ENCODE results near the gene GAS7.

GAS7 gene

GRCh38 chr17:10127819-10128425, 70.5 kb downstream of the GAS7 start:
- no peak for DNase-seq

- DNase-seq = no peak
Observed at GRCh38 chr17:10126616-10127501, 71.5 kb downstream of the GAS7 start.

- DNase-seq = no peak
Observed at GRCh38 chr17:10126276-10126615, 72.2 kb downstream of the GAS7 start.

DNA sequence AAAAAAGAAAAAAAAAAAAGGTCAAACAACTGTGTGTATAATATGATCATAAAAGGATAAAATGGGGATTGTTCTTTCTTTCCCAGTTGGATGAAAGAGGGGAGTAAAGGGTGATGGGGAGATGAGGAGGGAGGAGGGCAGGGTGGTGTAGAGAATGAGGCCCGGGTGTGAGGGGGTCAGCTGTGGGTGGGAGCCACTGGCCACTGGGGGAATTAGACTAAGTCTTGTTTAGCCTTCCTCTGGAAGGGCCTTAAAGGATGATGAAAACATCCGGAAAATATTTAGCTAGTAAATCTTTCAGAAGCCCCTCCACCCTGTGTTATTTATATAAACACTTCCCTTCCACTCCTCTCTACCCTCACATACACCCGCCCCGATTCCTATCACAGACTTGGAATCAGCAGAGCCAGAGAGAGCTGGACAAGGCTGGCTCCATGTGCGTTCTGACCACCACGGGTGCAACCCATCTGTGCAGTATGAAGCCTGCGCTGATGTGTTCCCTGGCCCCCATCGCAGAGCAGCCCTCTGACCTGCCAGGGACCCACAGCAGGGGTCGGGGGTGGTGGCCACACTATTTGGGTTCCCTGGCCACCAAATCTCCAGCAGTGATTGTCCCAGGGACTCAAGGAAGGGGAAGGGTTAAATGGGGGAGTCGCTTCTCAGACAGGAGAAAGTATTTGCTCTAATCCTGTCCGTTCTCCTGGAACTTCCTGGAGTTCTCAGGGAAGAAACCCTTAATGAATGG, 72.7 kb downstream of the GAS7 start:
- no peak for DNase-seq

DNA sequence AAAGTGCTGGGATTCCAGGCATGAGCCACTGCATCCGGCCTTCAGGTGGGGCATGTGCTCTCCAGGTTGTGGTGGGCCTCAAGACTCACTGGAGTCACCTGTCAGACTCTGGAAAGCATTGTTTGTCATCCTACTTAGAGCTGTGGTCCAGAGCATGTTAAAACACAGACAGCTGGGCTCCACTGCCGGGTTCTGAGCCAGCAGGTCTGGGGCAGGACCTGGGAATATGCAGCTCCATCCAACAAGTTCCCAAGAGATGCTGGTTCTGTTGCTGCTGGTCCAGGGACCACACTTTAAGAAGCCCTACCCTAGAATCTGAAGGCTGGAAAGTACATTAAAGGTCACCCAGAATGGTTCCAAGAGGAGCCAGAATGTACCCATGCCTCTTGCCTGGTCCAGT, 75.3 kb downstream of the GAS7 start:
- DNase-seq = no peak

DNA sequence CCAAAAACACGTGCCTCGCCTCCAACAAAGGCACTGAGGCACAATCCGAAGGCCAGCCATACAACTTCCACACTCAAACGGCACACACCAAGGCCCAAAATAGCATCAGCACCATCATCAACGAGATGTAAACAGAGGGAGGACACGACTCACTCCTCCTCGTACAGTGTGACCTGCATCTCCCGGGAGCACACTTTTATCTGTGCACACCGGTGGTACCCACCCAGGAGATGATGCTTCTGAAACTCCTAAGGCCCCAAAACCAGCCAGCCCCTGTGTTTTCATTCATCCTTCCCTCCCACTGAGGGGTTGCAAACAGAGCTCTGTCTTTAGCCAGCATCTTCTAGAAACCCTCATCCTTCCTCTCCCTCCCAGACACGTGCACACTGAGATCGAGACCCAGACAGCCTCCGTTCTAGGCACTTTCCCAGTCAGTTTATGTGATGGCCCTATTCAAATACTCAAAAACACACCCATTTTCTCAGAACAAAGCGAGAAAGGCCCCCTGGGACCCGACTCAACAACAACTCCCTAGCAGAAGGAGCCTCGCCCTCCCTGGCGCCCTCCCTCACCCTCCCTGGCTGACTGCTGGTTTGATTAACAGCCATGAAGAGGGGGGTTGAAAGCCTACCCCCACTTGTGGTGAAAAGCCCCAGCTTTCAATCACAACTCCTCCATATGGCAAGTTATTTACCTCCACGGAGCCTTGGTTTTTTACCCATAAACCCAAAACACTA, 76.3 kb downstream of the GAS7 start:
- DNase-seq = no peak

DNA sequence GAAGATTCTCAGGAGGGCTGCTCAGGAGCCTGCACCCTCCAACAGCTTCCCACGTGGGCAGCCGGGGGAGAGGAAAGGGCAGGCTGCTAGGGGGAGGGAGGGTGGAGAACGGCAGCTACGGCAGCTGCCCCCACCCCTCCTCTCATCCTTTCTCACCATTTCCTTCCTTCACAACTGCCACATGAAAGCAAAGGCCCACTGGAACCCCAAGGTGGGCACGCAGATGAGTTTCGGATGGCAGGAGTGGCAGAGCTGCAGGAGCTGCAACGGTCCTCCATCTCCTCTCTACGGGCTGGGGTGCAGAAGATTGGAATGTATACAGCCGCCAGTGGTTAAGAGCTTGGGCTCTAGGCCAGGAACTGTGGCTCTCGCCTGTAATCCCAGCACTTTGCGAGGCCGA, 77.7 kb downstream of the GAS7 start:
- no peak for DNase-seq

GRCh38 chr17:10120109-10120485, 78.3 kb downstream of the GAS7 start:
- DNase-seq = no peak

- no peak for DNase-seq
Observed at GRCh38 chr17:10119203-10120108, 79.0 kb downstream of the GAS7 start.

GRCh38 chr17:10118788-10119130, 79.6 kb downstream of the GAS7 start:
- DNase-seq = no peak

DNA sequence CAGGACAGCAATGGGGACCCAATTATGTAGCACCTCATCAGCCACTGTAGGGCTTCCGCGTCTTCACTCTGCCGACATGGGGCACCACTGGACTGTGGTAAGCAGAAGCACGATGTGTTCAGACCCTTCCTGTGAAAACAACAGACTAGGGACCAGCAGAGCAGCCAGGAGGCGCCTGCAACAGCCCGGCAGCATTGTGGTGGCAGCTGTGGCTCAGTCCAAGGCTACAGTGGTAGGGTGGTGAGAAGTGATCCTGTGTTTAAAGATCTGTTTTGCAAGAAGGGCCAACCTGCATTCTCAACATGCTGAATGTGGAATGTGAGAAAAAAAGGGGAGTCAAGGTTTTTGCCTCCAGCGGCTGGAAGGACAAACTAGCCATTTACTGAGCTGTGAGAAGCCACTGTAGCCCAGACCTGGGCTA, 80.8 kb downstream of the GAS7 start:
- DNase-seq = no peak

- no peak for DNase-seq
Observed at GRCh38 chr17:10116753-10117420, 81.5 kb downstream of the GAS7 start.

- DNase-seq = no peak
Observed at GRCh38 chr17:10116267-10116666, 82.1 kb downstream of the GAS7 start.

GRCh38 chr17:10115536-10115932, 82.9 kb downstream of the GAS7 start:
- no peak for DNase-seq

DNA sequence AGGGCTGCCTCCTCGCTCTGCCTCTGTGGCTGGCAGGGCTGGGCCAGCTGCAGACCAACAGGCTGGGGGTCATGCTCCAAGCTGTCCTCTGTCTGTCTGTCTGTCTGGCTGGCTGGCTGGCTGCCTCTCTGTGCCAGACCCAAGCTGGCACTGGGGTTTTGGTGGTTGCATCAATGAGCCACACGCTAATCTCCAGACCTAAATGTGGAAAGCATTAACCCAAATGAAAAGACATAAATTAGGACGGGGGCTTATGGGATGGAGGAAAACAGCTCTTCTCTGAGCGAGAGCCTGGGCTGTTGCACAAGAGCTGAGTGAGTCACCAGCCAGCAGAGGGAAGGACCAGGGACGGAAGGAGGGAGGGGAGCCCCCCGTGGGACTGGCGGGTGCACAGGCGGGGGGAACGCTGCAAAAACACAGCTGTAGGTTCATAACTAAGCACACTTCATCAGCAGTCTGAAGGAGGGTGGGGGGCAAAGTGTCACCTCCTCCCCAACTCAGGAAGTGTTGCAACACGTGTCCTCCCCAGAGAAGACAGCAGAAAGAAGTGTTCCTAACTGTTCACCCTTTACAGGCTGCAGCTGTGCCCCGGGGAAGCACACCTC, 83.4 kb downstream of the GAS7 start:
- peak; percentile 76 for DNase-seq

DNA sequence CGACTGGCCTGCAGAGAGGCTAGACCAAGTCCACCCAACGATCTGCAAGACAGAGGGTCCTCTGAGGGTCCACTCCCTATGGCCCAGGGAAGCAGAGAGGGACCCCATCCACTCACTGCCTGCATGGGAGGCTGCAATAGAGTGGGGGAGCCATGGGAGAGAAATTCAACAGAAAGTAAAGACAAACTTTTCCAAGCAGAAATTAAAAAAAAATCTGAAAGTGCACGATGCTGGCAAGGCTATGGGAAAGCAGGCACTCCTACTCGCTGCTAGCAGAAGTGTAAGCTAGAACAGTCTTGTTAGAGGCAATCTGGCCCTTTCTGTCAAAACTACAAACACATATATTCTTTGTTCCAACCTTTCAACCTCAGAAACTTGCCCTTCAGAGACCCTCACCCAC, 85.4 kb downstream of the GAS7 start:
- no peak for DNase-seq

- DNase-seq = no peak
Observed at GRCh38 chr17:10111907-10112452, 86.4 kb downstream of the GAS7 start.

DNA sequence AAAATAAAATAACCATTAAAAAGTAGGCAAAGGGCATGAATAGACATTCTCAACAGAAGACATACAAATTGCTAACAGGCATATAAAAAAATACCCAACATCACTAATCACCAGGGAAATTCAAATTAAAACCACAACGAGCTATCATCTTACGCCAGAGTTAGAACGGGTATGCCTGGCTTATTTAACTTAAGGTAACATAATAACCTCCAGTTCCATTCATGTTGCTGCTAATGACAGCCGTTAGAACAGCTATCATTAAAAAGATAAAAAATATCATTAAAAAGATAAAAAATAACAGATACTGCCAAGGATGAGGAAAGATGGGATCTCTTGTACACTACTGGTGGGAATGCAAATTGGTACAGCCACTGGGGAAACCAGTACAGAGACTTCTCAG, 89.3 kb downstream of the GAS7 start:
- no peak for DNase-seq

DNA sequence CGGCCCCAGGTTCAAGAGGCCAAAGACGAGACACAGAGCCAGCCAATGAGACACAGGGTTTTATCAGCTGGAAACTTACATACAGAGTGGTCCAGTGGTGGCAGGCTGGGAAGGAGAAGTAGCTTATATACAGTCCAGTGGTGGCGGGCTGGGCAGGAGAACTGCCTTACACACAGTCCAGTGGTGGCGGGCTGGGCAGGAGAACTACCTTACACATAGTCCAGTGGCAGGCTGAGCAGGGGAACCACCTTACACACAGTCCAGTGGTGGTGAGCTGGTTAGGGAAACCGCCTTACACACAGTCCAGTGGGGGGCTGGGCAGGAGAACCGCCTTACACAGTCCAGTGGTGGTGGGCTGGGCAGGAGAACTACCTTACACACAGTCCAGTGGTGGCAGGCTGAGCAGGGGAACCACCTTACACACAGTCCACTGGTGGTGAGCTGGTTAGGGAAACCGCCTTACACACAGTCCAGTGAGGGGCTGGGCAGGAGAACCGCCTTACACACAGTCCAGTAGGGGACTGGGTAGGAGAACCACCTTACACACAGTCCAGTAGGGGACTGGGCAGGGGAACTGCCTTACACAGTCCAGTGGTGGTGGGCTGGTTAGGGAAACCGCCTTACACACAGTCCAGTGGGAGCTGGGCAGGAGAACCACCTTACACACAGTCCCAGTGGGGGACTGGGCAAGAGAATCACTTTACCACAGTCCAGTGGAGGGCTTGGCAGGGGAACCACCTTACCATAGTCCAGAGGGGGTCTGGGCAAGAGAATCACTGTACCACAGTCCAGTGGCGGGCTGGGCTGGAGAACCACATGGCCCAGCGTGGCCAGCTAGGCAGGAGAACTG, 90.9 kb downstream of the GAS7 start:
- DNase-seq = no peak

GRCh38 chr17:10106067-10106466, 92.3 kb downstream of the GAS7 start:
- DNase-seq = no peak

All from stimulated activated CD8-positive, alpha-beta memory T cell treated with anti-CD3 and anti-CD28 coated beads, Interleukin-4, amount 100 ng/mL, for 48 hours (primary cell).